ENCODE measurements around the gene OPA1. TPM values are rescaled to one million over a fixed set of nuclear protein-coding genes. Genes with fewer than 3 reads are reported as not detected.

The OPA1 gene
- total and polyA plus RNA-seq, 2 experiments from 2014 or later = 29.0 to 42.2 TPM

- 90 to 96% methylated on average over 5 of the region's 5 CpGs for WGBS, 2 experiments (ENCODE audit: low coverage in 1 of 2, low lambda C conversion rate in 2 of 2, missing lambda C conversion rate in 2 of 2)
- Histone ChIP-seq H3F3A (ENCODE audit: insufficient read depth) (0 out of 2 replicates have a peak, but pooled peaks cover 13% of the 10 kb centered on the region), H3K27ac (no peak overlapping the region), H3K9me2 (ENCODE audit: insufficient read depth) (no peaks in the 10 kb centered on the region), H3K36me3 (ENCODE audit: low read depth) (no peaks in the 10 kb centered on the region), H4K20me1 (ENCODE audit: insufficient read depth) (no peaks in the 10 kb centered on the region), H3K4me1 (ENCODE audit: insufficient read depth) (peaks cover 14% of the 10 kb centered on the region), H3K79me2 (ENCODE audit: insufficient read depth) (no peaks in the 10 kb centered on the region), H3K4me3 (no peak overlapping the region), H3K9me3 (ENCODE audit: low read depth) (no peaks in the 10 kb centered on the region), H3K4me2 (ENCODE audit: unreplicated experiment) (no peak overlapping the region), H2AFZ (no peak overlapping the region), H3K9ac (no peak overlapping the region), H3K27me3 (replicated peaks; ENCODE audit: insufficient read depth) (no peaks in the 10 kb centered on the region)
- in situ Hi-C loops (cut with MboI) = no loop called here
- no peak for TF ChIP-seq EZH2phosphoT487 (IDR thresholded peaks at IDR 0.05; ENCODE audit: insufficient read depth, low read depth)
- no peak for DNase-seq
Observed at GRCh38 chr3:193704431-193704830, 111.4 kb downstream of the OPA1 start.

GRCh38 chr3:193708270-193708669 lies 115.3 kb downstream of the OPA1 start:
- H3K4me2 ChIP-seq (ENCODE audit: unreplicated experiment) = no peak overlapping the region
- 94 to 97% methylated on average over 3 of the region's 3 CpGs for WGBS, 2 experiments (ENCODE audit: low coverage in 1 of 2, low lambda C conversion rate in 2 of 2, missing lambda C conversion rate in 2 of 2)
- no peak overlapping the region for H3K4me3 ChIP-seq
- H3K9ac ChIP-seq = no peak overlapping the region
- no peaks in the 10 kb centered on the region for H3K79me2 ChIP-seq (ENCODE audit: insufficient read depth)
- no peak for DNase-seq
- H4K20me1 ChIP-seq (ENCODE audit: insufficient read depth) = no peaks in the 10 kb centered on the region
- H3F3A ChIP-seq (ENCODE audit: insufficient read depth) = 0 out of 2 replicates have a peak, but pooled peaks cover 1% of the 10 kb centered on the region
- no peaks in the 10 kb centered on the region for H3K36me3 ChIP-seq (ENCODE audit: low read depth)
- H3K9me3 ChIP-seq (ENCODE audit: low read depth) = no peaks in the 10 kb centered on the region
- no peak overlapping the region for H3K27ac ChIP-seq
- H3K27me3 ChIP-seq (replicated peaks; ENCODE audit: insufficient read depth) = no peaks in the 10 kb centered on the region
- TF ChIP-seq EZH2phosphoT487 (IDR thresholded peaks at IDR 0.05; ENCODE audit: insufficient read depth, low read depth) (no peak), EZH2 (IDR thresholded peaks at IDR 0.05; ENCODE audit: insufficient read depth, poor library complexity, severe bottlenecking) (no peak)
- no peaks in the 10 kb centered on the region for H3K9me2 ChIP-seq (ENCODE audit: insufficient read depth)
- in situ Hi-C loops (cut with MboI) = no loop called here
- peaks cover 2% of the 10 kb centered on the region for H3K4me1 ChIP-seq (ENCODE audit: insufficient read depth)
- H2AFZ ChIP-seq = no peak overlapping the region

GRCh38 chr3:193710286-193711165 lies 117.5 kb downstream of the OPA1 start:
- no peaks in the 10 kb centered on the region for H3K36me3 ChIP-seq (ENCODE audit: low read depth)
- no peaks in the 10 kb centered on the region for H3F3A ChIP-seq (ENCODE audit: insufficient read depth)
- no peaks in the 10 kb centered on the region for H3K27me3 ChIP-seq (replicated peaks; ENCODE audit: insufficient read depth)
- H3K4me1 ChIP-seq (ENCODE audit: insufficient read depth) = no peaks in the 10 kb centered on the region
- no peak overlapping the region for H2AFZ ChIP-seq
- H3K9me2 ChIP-seq (ENCODE audit: insufficient read depth) = no peaks in the 10 kb centered on the region
- no peaks in the 10 kb centered on the region for H4K20me1 ChIP-seq (ENCODE audit: insufficient read depth)
- DNase-seq = no peak
- no peak overlapping the region for H3K4me2 ChIP-seq (ENCODE audit: unreplicated experiment)
- H3K9ac ChIP-seq = no peak overlapping the region
- in situ Hi-C loops (cut with MboI) = no loop called here
- H3K79me2 ChIP-seq (ENCODE audit: insufficient read depth) = no peaks in the 10 kb centered on the region
- 80 to 83% methylated on average over 18 of the region's 18 CpGs for WGBS, 2 experiments (ENCODE audit: low coverage in 1 of 2, low lambda C conversion rate in 2 of 2, missing lambda C conversion rate in 2 of 2)
- no peak overlapping the region for H3K27ac ChIP-seq
- H3K9me3 ChIP-seq (ENCODE audit: low read depth) = no peaks in the 10 kb centered on the region
- TF ChIP-seq EZH2phosphoT487 (IDR thresholded peaks at IDR 0.05; ENCODE audit: insufficient read depth, low read depth) = no peak
- no peak for TF ChIP-seq EZH2 (IDR thresholded peaks at IDR 0.05; ENCODE audit: insufficient read depth, poor library complexity, severe bottlenecking)
- no peak overlapping the region for H3K4me3 ChIP-seq

DNA sequence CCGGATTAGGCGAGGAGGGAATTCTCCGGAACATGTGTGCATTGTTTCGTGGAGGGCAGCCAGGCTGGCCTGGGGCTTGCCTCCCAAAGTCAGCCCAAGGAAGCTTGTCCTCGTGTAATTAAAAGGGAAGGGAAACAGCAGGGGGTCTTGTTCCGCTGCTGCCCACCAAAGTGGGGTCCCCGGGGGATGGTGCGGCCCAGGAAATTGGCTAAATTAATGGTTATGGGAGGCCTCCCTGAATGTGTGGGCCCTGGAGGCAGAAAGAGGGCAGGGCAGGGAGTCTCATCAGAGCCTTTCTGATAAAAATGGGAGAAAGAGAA lies 118.1 kb downstream of the OPA1 start:
- Histone ChIP-seq H3K36me3 (ENCODE audit: low read depth) (no peaks in the 10 kb centered on the region), H3K4me1 (ENCODE audit: insufficient read depth) (no peaks in the 10 kb centered on the region), H3K27ac (no peak overlapping the region), H3K9ac (no peak overlapping the region), H3K4me2 (ENCODE audit: unreplicated experiment) (no peak overlapping the region), H4K20me1 (ENCODE audit: insufficient read depth) (no peaks in the 10 kb centered on the region), H3F3A (ENCODE audit: insufficient read depth) (no peaks in the 10 kb centered on the region), H2AFZ (no peak overlapping the region), H3K9me3 (ENCODE audit: low read depth) (no peaks in the 10 kb centered on the region), H3K4me3 (no peak overlapping the region), H3K9me2 (ENCODE audit: insufficient read depth) (no peaks in the 10 kb centered on the region), H3K27me3 (replicated peaks; ENCODE audit: insufficient read depth) (no peaks in the 10 kb centered on the region), H3K79me2 (ENCODE audit: insufficient read depth) (no peaks in the 10 kb centered on the region)
- no peak for DNase-seq
- WGBS, 2 experiments (ENCODE audit: low coverage in 1 of 2, low lambda C conversion rate in 2 of 2, missing lambda C conversion rate in 2 of 2) = 70 to 73% methylated on average over 8 of the region's 8 CpGs
- TF ChIP-seq EZH2 (IDR thresholded peaks at IDR 0.05; ENCODE audit: insufficient read depth, poor library complexity, severe bottlenecking) (no peak), EZH2phosphoT487 (IDR thresholded peaks at IDR 0.05; ENCODE audit: insufficient read depth, low read depth) (no peak)
- in situ Hi-C loops (cut with MboI) = no loop called here
